Neural progenitor cell (in vitro differentiated cells): ENCODE data around the gene PAM. TPM values are rescaled to one million over a fixed set of nuclear protein-coding genes. Genes with fewer than 3 reads are reported as not detected.

Source experiments
- DNase-seq: peaks from one replicate; pipeline ENCODE4 v3.0.0-alpha.2; 2016; ENCODE audit warnings: low spot score
- H2AFZ ChIP-seq: fragments of 200-600 bp; sonication (generic); replicated peaks from 2 replicates; pipeline ENCODE4 v1.6.1; 2016; ENCODE audit warnings: antibody characterized with exemption
- H3F3A ChIP-seq: fragments of 200-600 bp; sonication (generic); 2 replicates; pipeline ENCODE4 v1.6.1; 2016; ENCODE audit warnings: antibody characterized with exemption, low read depth
- H3K27ac ChIP-seq: fragments of 200-600 bp; sonication (generic); 2 replicates; pipeline ENCODE4 v1.5.1; 2016; ENCODE audit warnings: mild to moderate bottlenecking
- H3K27me3 ChIP-seq: fragments of 200-600 bp; sonication (generic); 2 replicates; pipeline ENCODE4 v1.6.1; 2016; ENCODE audit warnings: mild to moderate bottlenecking, moderate library complexity
- H3K36me3 ChIP-seq: fragments of 200-600 bp; sonication (generic); 2 replicates; pipeline ENCODE4 v1.5.1; 2016
- H3K4me1 ChIP-seq: fragments of 200-600 bp; sonication (generic); 2 replicates; pipeline ENCODE4 v1.6.1; 2016; ENCODE audit warnings: mixed run types
- H3K4me2 ChIP-seq: fragments of 200-600 bp; sonication (generic); 2 replicates; pipeline ENCODE4 v1.6.1; 2016
- H3K4me3 ChIP-seq: fragments of 200-600 bp; sonication (generic); 2 replicates; pipeline ENCODE4 v1.5.1; 2016
- H3K79me2 ChIP-seq: fragments of 200-600 bp; sonication (generic); 2 replicates; pipeline ENCODE4 v1.6.1; 2016; ENCODE audit warnings: low read depth
- H3K9ac ChIP-seq: fragments of 200-600 bp; sonication (generic); 2 replicates; pipeline ENCODE4 v1.6.1; 2016
- H3K9me3 ChIP-seq: fragments of 200-600 bp; sonication (generic); 2 replicates; pipeline ENCODE4 v1.5.1; 2016; ENCODE audit warnings: low read depth
- H4K20me1 ChIP-seq: fragments of 200-600 bp; sonication (generic); 2 replicates; pipeline ENCODE4 v1.6.1; 2016; ENCODE audit warnings: low read depth
- H3K27ac Mint-ChIP-seq: 3 replicates; pipeline ENCODE4 v1.8.0; 2021; ENCODE audit warnings: mixed read lengths
- H3K27me3 Mint-ChIP-seq: 2 replicates; pipeline ENCODE4 v1.8.0; 2022; ENCODE audit warnings: low read depth, mild to moderate bottlenecking, inconsistent platforms, moderate library complexity, mixed read lengths; ENCODE audit not compliant: insufficient read depth
- H3K36me3 Mint-ChIP-seq: 3 replicates; pipeline ENCODE4 v1.8.0; 2021; ENCODE audit warnings: mixed read lengths
- H3K4me1 Mint-ChIP-seq: 3 replicates; pipeline ENCODE4 v1.8.0; 2021; ENCODE audit warnings: mixed read lengths
- H3K4me3 Mint-ChIP-seq: 3 replicates; pipeline ENCODE4 v1.8.0; 2021; ENCODE audit warnings: mild to moderate bottlenecking, moderate library complexity, mixed read lengths
- H3K9me3 Mint-ChIP-seq: 3 replicates; pipeline ENCODE4 v1.8.0; 2020; ENCODE audit warnings: mixed read lengths
- CTCF ChIP-seq: fragments of 200-600 bp; sonication (generic); IDR thresholded peaks from 2 replicates; pipeline ENCODE4 v1.5.1; 2017; ENCODE audit warnings: antibody characterized with exemption, mild to moderate bottlenecking
- EZH2 ChIP-seq: fragments of 200-600 bp; sonication (generic); IDR thresholded peaks from 2 replicates; pipeline ENCODE4 v1.6.1; 2017; ENCODE audit warnings: antibody characterized with exemption, mild to moderate bottlenecking, moderate library complexity
- EZH2phosphoT487 ChIP-seq: fragments of 200-600 bp; sonication (generic); IDR thresholded peaks from 2 replicates; pipeline ENCODE4 v1.6.1; 2017; ENCODE audit warnings: antibody characterized with exemption
- total RNA-seq: library from RNA; depleted of rRNA; stranded (reverse); fragments of >200 nt; gene quantifications from 2 replicates; pipeline ENCODE4 v1.2.3, GENCODE V29; 2015; ENCODE audit warnings: low replicate concordance

The PAM gene
- total RNA-seq = 157 and 246 TPM in 2 replicates

- peaks cover 25% of the 10 kb centered on the region for H3K27me3 ChIP-seq
- H4K20me1 ChIP-seq = no peaks in the 10 kb centered on the region
- peaks cover 74% of the 10 kb centered on the region for H3K4me1 Mint-ChIP-seq
- no peaks in the 10 kb centered on the region for H3K36me3 ChIP-seq
- H3K36me3 Mint-ChIP-seq = peaks cover 5% of the 10 kb centered on the region
- H3K4me3 ChIP-seq = peak within 1 kb of the TSS; percentile 88
- peaks cover 35% of the 10 kb centered on the region for H3K79me2 ChIP-seq
- H3K9me3 ChIP-seq = no peaks in the 10 kb centered on the region
- H3K4me1 ChIP-seq = peaks cover 24% of the 10 kb centered on the region
- peaks cover 5% of the 10 kb centered on the region for H3F3A ChIP-seq
- H3K4me3 Mint-ChIP-seq = peak within 1 kb of the TSS; percentile 91
- peak within 1 kb of the TSS; percentile 99 for H3K27ac Mint-ChIP-seq
- peaks cover 4% of the 10 kb centered on the region for H3K9me3 Mint-ChIP-seq
- TF ChIP-seq EZH2 = peak; percentile 7
- TF ChIP-seq CTCF = no peak
- peak; percentile 91 for DNase-seq
- H3K4me2 ChIP-seq = peak within 1 kb of the TSS; percentile 99
- peak within 1 kb of the TSS; percentile 60 for H3K9ac ChIP-seq
- no peak within 1 kb of the TSS for H3K27ac ChIP-seq
- H2AFZ ChIP-seq = peak within 1 kb of the TSS; percentile 96
- H3K27me3 Mint-ChIP-seq = peaks cover 15% of the 10 kb centered on the region
Observed at GRCh38 chr5:102754767-102755431, at the start of gene PAM. PAM (plus strand) TSS chr5:102755305; CDS start chr5:102866196, 110,891 bp downstream.

GRCh38 chr5:102711525-102712385, 43.4 kb upstream of the PAM start:
- H3K27ac Mint-ChIP-seq = no peak overlapping the region

GRCh38 chr5:102713278-102713677, 41.8 kb upstream of the PAM start:
- Histone ChIP-seq H3K4me3 (no peak overlapping the region), H3K27me3 (no peaks in the 10 kb centered on the region), H3K27ac (no peak overlapping the region), H4K20me1 (no peaks in the 10 kb centered on the region), H3K79me2 (no peaks in the 10 kb centered on the region), H3K9ac (no peak overlapping the region), H2AFZ (peak overlapping the region; percentile 6), H3K4me2 (no peak overlapping the region), H3K9me3 (no peaks in the 10 kb centered on the region), H3K4me1 (no peaks in the 10 kb centered on the region), H3F3A (no peaks in the 10 kb centered on the region), H3K36me3 (no peaks in the 10 kb centered on the region)
- Mint-ChIP-seq H3K36me3 (peaks cover 6% of the 10 kb centered on the region), H3K4me3 (peak overlapping the region; percentile 8), H3K27ac (peak overlapping the region; percentile 86), H3K27me3 (no peaks in the 10 kb centered on the region), H3K9me3 (peaks cover 20% of the 10 kb centered on the region), H3K4me1 (peaks cover 32% of the 10 kb centered on the region)
- no peak for TF ChIP-seq CTCF
- TF ChIP-seq EZH2phosphoT487 = no peak
- no peak for TF ChIP-seq EZH2
- DNase-seq = no peak

More at GRCh38 chr5:102711525-102712385, 43.4 kb upstream of the PAM start:
- Mint-ChIP-seq H3K9me3 (peaks cover 17% of the 10 kb centered on the region), H3K27me3 (no peaks in the 10 kb centered on the region), H3K4me1 (peaks cover 32% of the 10 kb centered on the region), H3K36me3 (peaks cover 6% of the 10 kb centered on the region), H3K4me3 (no peak overlapping the region)
- TF ChIP-seq EZH2phosphoT487 = no peak
- TF ChIP-seq EZH2 = no peak
- no peak for TF ChIP-seq CTCF
- Histone ChIP-seq H3K4me3 (no peak overlapping the region), H3K27me3 (no peaks in the 10 kb centered on the region), H3K79me2 (no peaks in the 10 kb centered on the region), H3K4me1 (no peaks in the 10 kb centered on the region), H3K9me3 (no peaks in the 10 kb centered on the region), H3F3A (no peaks in the 10 kb centered on the region), H3K9ac (no peak overlapping the region), H3K27ac (no peak overlapping the region), H3K36me3 (no peaks in the 10 kb centered on the region), H3K4me2 (no peak overlapping the region), H4K20me1 (no peaks in the 10 kb centered on the region), H2AFZ (no peak overlapping the region)
- no peak for DNase-seq
